Measurements from ENCODE around the gene GOLGB1. TPM values are rescaled to one million over a fixed set of nuclear protein-coding genes. Genes with fewer than 3 reads are reported as not detected.

The GOLGB1 gene
- total RNA-seq, 1 experiment from 2014 or later: 31.4 TPM

DNA sequence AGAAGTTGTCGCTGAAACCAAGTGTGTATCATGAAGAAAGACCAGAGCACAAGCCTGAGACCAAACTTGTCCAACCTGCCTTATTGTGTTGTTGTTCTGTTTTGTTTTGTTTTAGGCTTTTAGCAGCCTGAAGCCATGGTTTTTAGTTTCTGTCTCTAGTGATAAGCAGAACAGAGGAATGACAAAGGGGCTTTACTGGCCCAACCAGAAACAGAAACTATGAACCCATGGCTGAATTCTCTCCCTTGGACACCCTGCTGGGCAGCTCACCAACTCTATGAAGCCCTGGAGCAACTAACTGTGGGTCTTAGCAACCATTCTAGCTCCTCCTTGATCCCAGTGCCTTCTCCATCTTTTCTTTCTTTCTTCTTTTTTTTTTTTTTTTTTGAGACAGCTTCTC, 119.2 kb downstream of the GOLGB1 start:
- no peaks in the 10 kb centered on the region for H3K27me3 ChIP-seq (ENCODE audit: insufficient read depth, low read length)
- H4K91ac ChIP-seq (ENCODE audit: insufficient read length, low read depth, low read length): no peak overlapping the region
- no peak overlapping the region for H4K8ac ChIP-seq (replicated peaks; ENCODE audit: insufficient read length, low read depth, low read length)
- H3K56ac ChIP-seq (ENCODE audit: insufficient read length, low read depth, low read length): no peak overlapping the region
- no peak overlapping the region for H3T11ph ChIP-seq (ENCODE audit: low read length)
- Mint-ChIP-seq H3K36me3 (ENCODE audit: insufficient read depth in 1 of 3, low read depth in 3 of 3) (peaks cover 0 to 3% (median 0%) of the 10 kb centered on the region in 3 experiments; a peak in 2 of 7 replicates), H3K4me3 (no peak overlapping the region), H3K27ac (no peak overlapping the region), H3K9me3 (no peaks in the 10 kb centered on the region; a peak in 1 of 5 replicates), H3K27me3 (ENCODE audit: low read depth) (peaks cover 2% of the 10 kb centered on the region; the same call in 1 of the 2 replicates), H3K4me1 (peaks cover 22 to 25% of the 10 kb centered on the region in 2 experiments)
- no peaks in the 10 kb centered on the region for H3K9me3 ChIP-seq (ENCODE audit: control insufficient read depth, low read depth, low read length)
- no peak overlapping the region for H2BK20ac ChIP-seq (ENCODE audit: low read depth, low read length, poor library complexity, severe bottlenecking)
- TF ChIP-seq, protein P1, sequence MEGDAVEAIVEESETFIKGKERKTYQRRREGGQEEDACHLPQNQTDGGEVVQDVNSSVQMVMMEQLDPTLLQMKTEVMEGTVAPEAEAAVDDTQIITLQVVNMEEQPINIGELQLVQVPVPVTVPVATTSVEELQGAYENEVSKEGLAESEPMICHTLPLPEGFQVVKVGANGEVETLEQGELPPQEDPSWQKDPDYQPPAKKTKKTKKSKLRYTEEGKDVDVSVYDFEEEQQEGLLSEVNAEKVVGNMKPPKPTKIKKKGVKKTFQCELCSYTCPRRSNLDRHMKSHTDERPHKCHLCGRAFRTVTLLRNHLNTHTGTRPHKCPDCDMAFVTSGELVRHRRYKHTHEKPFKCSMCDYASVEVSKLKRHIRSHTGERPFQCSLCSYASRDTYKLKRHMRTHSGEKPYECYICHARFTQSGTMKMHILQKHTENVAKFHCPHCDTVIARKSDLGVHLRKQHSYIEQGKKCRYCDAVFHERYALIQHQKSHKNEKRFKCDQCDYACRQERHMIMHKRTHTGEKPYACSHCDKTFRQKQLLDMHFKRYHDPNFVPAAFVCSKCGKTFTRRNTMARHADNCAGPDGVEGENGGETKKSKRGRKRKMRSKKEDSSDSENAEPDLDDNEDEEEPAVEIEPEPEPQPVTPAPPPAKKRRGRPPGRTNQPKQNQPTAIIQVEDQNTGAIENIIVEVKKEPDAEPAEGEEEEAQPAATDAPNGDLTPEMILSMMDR (conservative IDR thresholded peaks at IDR 0.05): no peak
- no peak overlapping the region for H3K27ac ChIP-seq (ENCODE audit: insufficient read length, low read depth, low read length)
- H4K5ac ChIP-seq (ENCODE audit: insufficient read length, low read depth, low read length): no peak overlapping the region
- H3K4me2 ChIP-seq (ENCODE audit: insufficient read depth, insufficient read length, low read length): no peak overlapping the region
- H2BK12ac ChIP-seq (ENCODE audit: insufficient read length, low read depth, low read length): no peak overlapping the region
- WGBS (ENCODE audit: extremely low coverage, insufficient read length, low lambda C conversion rate): no CpG with 5 or more reads among the region's 1 CpG
- H3K4me1 ChIP-seq (ENCODE audit: insufficient read depth, low read length): peaks cover 2% of the 10 kb centered on the region; the same call in 1 of the 2 replicates
- H3K14ac ChIP-seq (ENCODE audit: insufficient read depth, low read length): no peak overlapping the region
- H2BK120ac ChIP-seq (ENCODE audit: low read depth, low read length, poor library complexity, severe bottlenecking): no peak overlapping the region
- no peak overlapping the region for H3K18ac ChIP-seq (ENCODE audit: insufficient read length, low read depth, low read length)
- no peak for DNase-seq
- no peaks in the 10 kb centered on the region for H3K79me2 ChIP-seq (ENCODE audit: insufficient read depth, low read length)
- no peak overlapping the region for H2AFZ ChIP-seq (ENCODE audit: low read length)
- no peaks in the 10 kb centered on the region for H3K79me1 ChIP-seq (ENCODE audit: insufficient read depth, low read depth, low read length, poor library complexity, severe bottlenecking)
- no peak overlapping the region for H3K23ac ChIP-seq (ENCODE audit: insufficient read length, low read depth, low read length)
- no peaks in the 10 kb centered on the region for H3K23me2 ChIP-seq (ENCODE audit: insufficient read length, low read depth, low read length, poor library complexity, severe bottlenecking)
- H3K4ac ChIP-seq (ENCODE audit: low read depth, low read length): no peak overlapping the region
- no peaks in the 10 kb centered on the region for H4K20me1 ChIP-seq (ENCODE audit: control insufficient read depth, insufficient read depth, insufficient read length)
- H2BK5ac ChIP-seq (ENCODE audit: insufficient read length, low read length): no peak overlapping the region
- no peak overlapping the region for H2BK15ac ChIP-seq (ENCODE audit: low read depth, low read length)
- H2AK5ac ChIP-seq (ENCODE audit: insufficient read length, low read length): no peak overlapping the region
- no peak overlapping the region for H3K9ac ChIP-seq (ENCODE audit: extremely low read depth, insufficient read length, low read length)
